Activated CD4-positive, alpha-beta T cell treated with anti-CD3 and anti-CD28 coated beads for 36 hours (primary cell): Measurements from ENCODE around the gene UNC93A. TPM values are rescaled to one million over a fixed set of nuclear protein-coding genes. Genes with fewer than 3 reads are reported as not detected.
"Not testable (repeated sequence)": the region's sequence is repeated elsewhere in the genome, so short reads cannot be mapped to it uniquely, and the experiment has no call there.

ENCODE experiments used
- ATAC-seq: fragments of 200-7000 bp; cut with Tn5 transposase; one replicate; pipeline ENCODE4 v1.10.0; 2021; ENCODE audit warnings: mild to moderate bottlenecking, moderate library complexity
- CTCF ChIA-PET: fragments of 350-600 bp; sonication (Branson Sonifier 250); formaldehyde crosslinking; loops from one replicate; lab custom pipeline; 2021; ENCODE audit warnings: antibody characterized with exemption; lab: Charles Lee
- POLR2A ChIA-PET: fragments of 350-600 bp; sonication (Branson Sonifier 250); formaldehyde crosslinking; loops from one replicate; lab custom pipeline; 2021; ENCODE audit warnings: antibody characterized with exemption, inconsistent platforms; lab: Charles Lee
- DNase-seq: peaks from one replicate; pipeline ENCODE4 v3.0.0-alpha.2; 2020
- H3K27ac Mint-ChIP-seq: one replicate; pipeline ENCODE4 v1.8.0; 2021; ENCODE audit warnings: mixed read lengths
- H3K27me3 Mint-ChIP-seq: one replicate; pipeline ENCODE4 v1.8.0; 2021; ENCODE audit warnings: mixed read lengths
- H3K36me3 Mint-ChIP-seq: one replicate; pipeline ENCODE4 v1.8.0; 2021; ENCODE audit warnings: low read depth, mixed read lengths
- H3K4me1 Mint-ChIP-seq: one replicate; pipeline ENCODE4 v1.8.0; 2021; ENCODE audit warnings: mixed read lengths
- H3K4me3 Mint-ChIP-seq: one replicate; pipeline ENCODE4 v1.8.0; 2021; ENCODE audit warnings: mild to moderate bottlenecking, moderate library complexity, mixed read lengths
- H3K9me3 Mint-ChIP-seq: one replicate; pipeline ENCODE4 v1.8.0; 2021; ENCODE audit warnings: low read depth, mixed read lengths
- intact Hi-C, 2 experiments: fragments of 100-400 bp; cut with DNase I in 1 of 2; cut with micrococcal nuclease in 1 of 2; formaldehyde crosslinking; loops; one replicate each; pipeline versions ENCODE4 v1.14.2 to v1.15.1; 2022 to 2024; cut with DNase I, micrococcal nuclease
- total RNA-seq, 2 experiments: library from RNA; stranded (reverse); gene quantifications; one replicate each; pipeline ENCODE4 v1.2.3, GENCODE V29; 2021

The UNC93A gene
- total RNA-seq, 2 experiments from 2014 or later, result not detected

DNA sequence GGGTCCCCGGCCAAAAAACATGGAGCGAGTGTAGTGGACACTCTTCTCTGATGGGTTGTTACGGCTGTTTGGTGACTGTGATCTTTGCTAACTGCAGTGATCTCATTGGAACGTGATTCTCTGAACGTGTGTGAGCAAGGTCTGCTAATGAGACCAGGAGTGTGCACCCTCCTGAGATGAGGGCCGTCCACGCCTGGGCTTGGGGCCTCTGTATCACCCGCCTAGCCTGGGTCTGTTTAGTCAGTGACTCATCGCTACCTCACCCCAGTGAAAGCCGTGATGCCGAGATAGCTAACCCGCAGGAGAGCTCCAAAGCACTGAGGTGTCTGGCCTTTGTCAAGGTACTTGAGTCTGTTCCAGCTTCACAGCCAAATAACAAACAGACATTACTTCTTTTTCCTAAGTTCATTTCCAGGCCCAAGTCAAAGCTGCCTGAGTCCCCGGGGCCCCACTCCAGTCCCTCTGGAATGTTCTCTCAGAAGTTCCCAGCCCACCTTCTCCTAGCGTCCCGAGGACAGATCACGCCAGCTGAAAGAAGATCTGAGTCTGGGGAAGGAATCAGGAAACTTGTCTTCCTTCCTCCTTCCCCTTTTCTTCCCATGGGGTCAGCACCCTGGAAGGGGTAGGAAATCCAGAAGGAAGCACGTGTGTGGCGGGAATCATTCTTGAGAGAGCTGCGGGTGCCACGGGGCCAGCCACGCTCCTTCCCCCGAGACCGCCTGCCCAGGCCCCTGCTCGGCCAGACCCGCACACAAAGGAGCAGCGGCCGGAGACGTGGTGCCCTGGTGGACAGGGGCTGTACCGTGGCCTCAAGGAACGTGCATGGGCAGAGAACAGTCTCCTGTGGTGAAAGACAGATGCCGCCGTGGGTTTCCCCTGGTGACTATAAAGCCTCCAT lies 29.0 kb downstream of the UNC93A start:
- POLR2A ChIA-PET, DNase-seq, ATAC-seq, H3K27ac Mint-ChIP-seq, CTCF ChIA-PET, H3K4me3 Mint-ChIP-seq, H3K4me1 Mint-ChIP-seq, intact Hi-C loops, H3K9me3 Mint-ChIP-seq, H3K36me3 Mint-ChIP-seq: not testable (repeated sequence)
- H3K27me3 Mint-ChIP-seq, result peaks cover 11% of the 10 kb centered on the region

DNA sequence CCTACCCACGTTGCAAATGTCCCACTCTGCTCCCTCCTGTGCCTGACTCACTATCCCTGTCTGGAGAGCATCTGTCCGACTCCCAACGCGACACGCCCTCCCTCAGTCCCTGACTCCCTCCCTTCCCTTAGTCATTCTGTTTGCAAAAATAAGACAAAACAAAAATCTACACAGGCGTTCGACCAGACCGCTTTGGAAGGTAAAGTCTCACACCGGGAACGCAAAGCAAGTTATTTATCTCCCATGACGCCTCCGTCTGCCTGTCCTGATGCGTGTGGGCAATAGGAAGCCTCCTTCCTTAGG lies 29.6 kb downstream of the UNC93A start:
- H3K36me3 Mint-ChIP-seq, intact Hi-C loops, CTCF ChIA-PET, POLR2A ChIA-PET, H3K9me3 Mint-ChIP-seq, H3K4me1 Mint-ChIP-seq, ATAC-seq, DNase-seq, H3K27ac Mint-ChIP-seq, H3K4me3 Mint-ChIP-seq: not testable (repeated sequence)
- H3K27me3 Mint-ChIP-seq, result peaks cover 11% of the 10 kb centered on the region

DNA sequence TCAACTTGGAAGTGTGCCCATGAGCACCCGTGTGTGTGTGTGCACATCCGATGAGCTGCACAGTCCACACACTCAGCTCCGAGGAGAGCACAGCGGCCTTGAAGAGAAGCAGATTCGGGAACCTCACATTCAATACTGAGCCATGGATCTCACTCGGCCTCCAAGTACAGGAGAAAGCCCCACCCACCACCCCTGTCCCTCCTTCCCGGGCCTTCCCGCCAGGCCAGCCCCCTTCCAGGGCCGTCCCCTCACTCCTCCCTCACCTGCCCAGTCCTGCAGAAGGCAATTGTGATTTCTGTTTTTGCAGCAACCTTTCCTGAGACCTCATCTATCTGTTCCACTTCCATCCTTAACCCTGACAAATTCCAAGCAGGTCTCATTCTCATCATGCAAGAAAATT lies 30.1 kb downstream of the UNC93A start:
- H3K4me1 Mint-ChIP-seq, CTCF ChIA-PET, ATAC-seq: not testable (repeated sequence)

DNA sequence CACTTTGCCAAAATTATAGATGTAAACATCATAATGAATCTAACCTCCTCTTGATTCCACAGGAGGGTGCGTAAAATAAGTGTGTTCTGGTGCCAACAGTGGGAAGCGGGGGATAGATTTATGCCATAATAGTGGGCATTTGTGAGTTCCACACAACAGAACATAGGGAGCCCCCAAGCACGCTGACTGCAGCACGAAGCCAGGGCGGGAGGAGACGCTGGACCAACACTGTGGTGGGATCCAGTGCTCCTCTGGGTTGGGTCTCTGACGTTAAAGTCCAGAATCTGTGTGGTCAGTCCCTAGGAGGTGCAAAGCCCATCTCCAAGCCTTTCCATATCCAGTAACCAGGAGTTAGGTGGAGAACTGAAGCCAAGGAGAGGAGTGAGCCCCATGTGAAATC lies 32.0 kb downstream of the UNC93A start:
- peaks cover 5% of the 10 kb centered on the region for H3K27me3 Mint-ChIP-seq
- H3K4me1 Mint-ChIP-seq, result no peaks in the 10 kb centered on the region
- ChIA-PET POLR2A (no interaction called here), CTCF (no interaction called here)
- no peak overlapping the region for H3K27ac Mint-ChIP-seq
- no peaks in the 10 kb centered on the region for H3K36me3 Mint-ChIP-seq
- ATAC-seq (no peak), DNase-seq (no peak)
- intact Hi-C loops, result no loop called here
- H3K9me3 Mint-ChIP-seq, result no peaks in the 10 kb centered on the region
- H3K4me3 Mint-ChIP-seq, result no peak overlapping the region

More for the DNA sequence above, 30.1 kb downstream of the UNC93A start:
- DNase-seq, H3K36me3 Mint-ChIP-seq, intact Hi-C loops, H3K27ac Mint-ChIP-seq, H3K9me3 Mint-ChIP-seq, H3K4me3 Mint-ChIP-seq, POLR2A ChIA-PET: not testable (repeated sequence)
- peaks cover 11% of the 10 kb centered on the region for H3K27me3 Mint-ChIP-seq

DNA sequence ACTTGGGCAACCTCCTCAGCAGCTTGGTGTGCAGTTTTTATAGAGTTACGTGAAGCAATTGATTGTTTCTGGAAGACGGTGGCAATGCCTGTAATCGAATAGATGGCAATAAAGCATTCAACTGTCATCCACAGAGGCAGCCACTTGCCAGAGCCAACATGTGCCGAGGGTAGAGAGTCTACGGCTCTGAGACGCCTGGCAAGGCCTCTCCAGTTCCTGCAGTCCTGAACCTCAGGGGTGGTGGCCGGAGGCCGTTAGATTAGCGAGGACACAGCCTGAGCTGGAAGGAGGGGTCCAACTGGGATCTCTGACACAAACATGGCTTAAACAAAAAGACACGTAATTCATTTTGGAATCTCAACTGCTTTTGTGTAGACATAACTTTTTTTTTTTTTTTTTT lies 33.0 kb downstream of the UNC93A start:
- intact Hi-C loops, result no loop called here

DNA sequence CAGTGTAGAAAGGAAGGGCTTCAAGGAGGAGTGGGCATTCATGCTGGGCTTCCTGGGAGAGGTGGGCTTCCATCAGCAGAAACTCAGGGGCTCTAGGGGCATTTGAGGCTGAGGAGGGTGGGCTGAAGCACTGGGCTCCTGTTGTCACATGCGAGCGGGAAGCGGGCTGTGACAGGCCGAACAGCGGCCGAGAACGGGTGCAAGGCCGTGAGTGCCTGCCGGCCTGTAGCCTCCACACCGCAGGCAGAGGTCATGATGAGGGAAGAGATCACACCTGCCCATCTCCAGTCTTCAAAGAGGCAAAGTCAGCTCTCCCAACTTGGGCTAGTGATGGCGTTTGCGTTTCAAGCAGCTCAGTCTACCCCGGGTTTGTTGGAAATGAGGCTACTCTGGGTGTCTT lies 34.7 kb downstream of the UNC93A start:
- Mint-ChIP-seq H3K36me3 (no peaks in the 10 kb centered on the region), H3K9me3 (no peaks in the 10 kb centered on the region), H3K27ac (no peak overlapping the region), H3K27me3 (peaks cover 5% of the 10 kb centered on the region), H3K4me3 (no peak overlapping the region), H3K4me1 (peaks cover 9% of the 10 kb centered on the region)
- ChIA-PET CTCF (no interaction called here), POLR2A (no interaction called here)
- DNase-seq (no peak), ATAC-seq (no peak)
- intact Hi-C loops, result no loop called here

More for the DNA sequence above, 33.0 kb downstream of the UNC93A start:
- no peaks in the 10 kb centered on the region for H3K36me3 Mint-ChIP-seq
- no peaks in the 10 kb centered on the region for H3K9me3 Mint-ChIP-seq
- H3K4me1 Mint-ChIP-seq, result peaks cover 7% of the 10 kb centered on the region
- POLR2A ChIA-PET, result no interaction called here
- DNase-seq (no peak), ATAC-seq (no peak)
- no peak overlapping the region for H3K4me3 Mint-ChIP-seq
- CTCF ChIA-PET, result no interaction called here
- no peak overlapping the region for H3K27ac Mint-ChIP-seq
- peaks cover 5% of the 10 kb centered on the region for H3K27me3 Mint-ChIP-seq

DNA sequence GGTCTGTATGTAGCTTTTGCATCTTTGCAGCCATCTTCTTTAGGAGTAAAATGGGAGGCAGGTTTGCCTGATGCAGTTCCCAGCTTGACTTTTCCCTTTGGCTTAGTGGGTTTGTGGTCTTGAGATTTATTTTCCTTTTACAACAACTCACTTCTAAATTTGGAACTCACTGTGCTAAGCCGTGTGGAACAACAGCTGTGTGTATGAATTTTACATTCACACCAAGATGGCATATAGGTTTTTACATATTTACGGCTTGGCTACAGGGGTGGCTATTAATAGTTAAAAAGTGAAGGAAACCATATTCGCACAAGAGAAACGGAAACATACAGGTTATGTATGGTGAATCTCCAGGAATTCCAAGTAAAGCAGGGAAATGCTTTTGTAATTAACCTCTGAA lies 36.3 kb downstream of the UNC93A start:
- POLR2A ChIA-PET, result no interaction called here

DNA sequence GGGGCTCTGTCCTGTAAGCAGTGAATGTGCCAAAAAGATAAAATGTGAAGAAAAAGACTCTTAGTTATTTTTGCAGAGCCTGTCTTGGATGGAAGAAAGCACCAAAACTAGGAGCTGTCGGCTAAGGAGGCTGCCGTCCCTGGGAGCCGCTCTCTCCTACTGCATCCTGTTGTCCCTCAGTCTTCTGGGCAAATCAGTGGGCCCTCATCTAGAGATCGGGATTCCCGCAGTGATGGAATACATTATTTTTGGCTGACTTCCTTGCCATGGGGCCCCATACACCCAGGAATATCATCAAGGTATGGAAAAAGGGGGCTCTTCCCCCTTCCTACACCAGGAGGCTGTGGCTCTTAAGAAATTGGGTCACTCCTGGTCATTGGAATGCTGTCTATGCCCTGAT lies 37.0 kb downstream of the UNC93A start:
- Mint-ChIP-seq H3K27me3 (peaks cover 12% of the 10 kb centered on the region), H3K27ac (no peak overlapping the region), H3K4me1 (peaks cover 9% of the 10 kb centered on the region), H3K36me3 (no peaks in the 10 kb centered on the region), H3K4me3 (no peak overlapping the region), H3K9me3 (no peaks in the 10 kb centered on the region)
- ChIA-PET CTCF (interaction anchor here (0.5 to 2.5 kb wide), 5 partner anchors 23 to 828 kb away, joined by 3 to 22 read pairs (median 4); no protein-coding TSS in a partner anchor), POLR2A (interaction anchor here (0.6 to 1.6 kb wide), 2 partner anchors 23 to 329 kb away, joined by 3 to 4 read pairs; partner anchors contain the start of gene CEP43)
- ATAC-seq (no peak), DNase-seq (no peak)
- intact Hi-C loops, result loop anchor here (2.0 kb wide), 1 partner anchor 23 kb away; no protein-coding TSS in a partner anchor

More for the DNA sequence above, 36.3 kb downstream of the UNC93A start:
- Mint-ChIP-seq H3K27ac (no peak overlapping the region), H3K4me1 (peaks cover 9% of the 10 kb centered on the region), H3K4me3 (no peak overlapping the region), H3K36me3 (no peaks in the 10 kb centered on the region), H3K9me3 (no peaks in the 10 kb centered on the region), H3K27me3 (peaks cover 12% of the 10 kb centered on the region)
- no peak for ATAC-seq
- intact Hi-C loops, result no loop called here
- CTCF ChIA-PET, result interaction anchor here (0.5 to 2.5 kb wide), 2 partner anchors 24 to 829 kb away, joined by 4 to 22 read pairs; no protein-coding TSS in a partner anchor
- DNase-seq, result no peak

DNA sequence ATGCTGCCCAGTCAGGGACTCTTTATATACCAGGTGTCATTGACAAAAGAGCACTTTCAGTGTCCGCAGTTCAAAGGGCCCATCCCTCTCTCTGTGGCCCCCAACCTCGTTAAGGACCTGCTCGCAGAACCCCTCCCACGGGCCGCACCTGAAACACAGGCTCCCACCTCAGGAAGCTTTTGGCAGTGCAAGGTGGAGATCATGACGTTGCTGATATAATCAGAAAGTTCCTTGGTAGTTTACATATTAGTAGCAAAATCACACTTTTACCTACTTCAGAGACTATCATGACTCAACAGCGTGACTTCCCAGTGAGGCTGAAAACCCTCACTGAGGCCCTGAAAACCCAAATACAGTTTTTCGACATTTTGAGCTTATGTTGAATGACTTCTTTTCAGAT lies 37.9 kb downstream of the UNC93A start:
- Mint-ChIP-seq H3K27ac (no peak overlapping the region), H3K4me3 (no peak overlapping the region), H3K27me3 (peaks cover 12% of the 10 kb centered on the region), H3K9me3 (no peaks in the 10 kb centered on the region), H3K4me1 (peaks cover 9% of the 10 kb centered on the region), H3K36me3 (no peaks in the 10 kb centered on the region)
- POLR2A ChIA-PET, result interaction anchor here (0.7 to 1.6 kb wide), 2 partner anchors 22 to 235 kb away, joined by 3 to 4 read pairs; no protein-coding TSS in a partner anchor
- CTCF ChIA-PET, result interaction anchor here (0.8 to 2.5 kb wide), 5 partner anchors 13 to 37 kb away, joined by 3 to 22 read pairs (median 4); no protein-coding TSS in a partner anchor
- intact Hi-C loops, result loop anchor here (2.0 kb wide), 1 partner anchor 22 kb away; no protein-coding TSS in a partner anchor
- ATAC-seq, result peak; percentile 97
- peak; percentile 55 for DNase-seq

DNA sequence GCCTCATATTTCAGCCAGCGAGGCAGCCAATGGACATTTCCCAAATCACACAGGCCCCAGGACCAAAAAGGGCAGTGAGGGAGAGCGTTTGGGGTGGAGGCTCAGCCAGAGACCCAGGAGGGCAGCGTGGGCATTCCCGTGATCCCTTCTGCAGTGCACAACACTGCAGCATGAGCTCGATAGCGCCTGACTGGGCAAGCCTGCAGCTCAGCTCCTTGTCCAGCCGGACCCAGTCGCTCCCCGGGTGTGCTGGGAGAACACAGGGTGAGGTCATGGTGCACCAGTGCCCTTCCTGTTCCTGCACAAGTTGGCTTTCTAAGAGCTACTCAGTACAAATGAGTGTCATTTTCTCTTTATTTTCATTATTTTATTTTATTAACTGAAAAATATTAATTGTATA lies 39.6 kb downstream of the UNC93A start:
- DNase-seq (no peak), ATAC-seq (no peak)
- ChIA-PET POLR2A (no interaction called here), CTCF (no interaction called here)
- Mint-ChIP-seq H3K4me1 (peaks cover 9% of the 10 kb centered on the region), H3K27me3 (peaks cover 12% of the 10 kb centered on the region), H3K27ac (no peak overlapping the region), H3K9me3 (no peaks in the 10 kb centered on the region), H3K36me3 (no peaks in the 10 kb centered on the region), H3K4me3 (no peak overlapping the region)
- intact Hi-C loops, result no loop called here

DNA sequence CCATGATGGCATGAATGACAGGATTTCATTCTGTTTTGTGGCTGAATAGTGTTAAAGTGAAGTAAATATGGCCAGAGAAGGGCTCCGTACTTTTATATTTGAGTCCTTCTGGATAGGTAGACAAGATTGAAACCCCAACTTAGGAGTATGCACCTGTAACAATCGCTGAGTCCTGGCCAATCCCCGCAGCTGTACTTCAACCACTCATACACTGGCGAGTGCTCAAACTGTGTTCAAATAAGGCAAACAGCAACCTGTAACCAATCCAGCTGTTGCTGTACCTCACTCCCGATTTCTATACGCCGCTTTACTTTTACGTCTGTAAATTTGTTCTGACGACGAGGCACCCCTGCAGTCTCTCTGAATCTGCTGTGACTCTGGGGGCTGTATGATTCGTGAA lies 40.5 kb downstream of the UNC93A start:
- DNase-seq, result no peak
- intact Hi-C loops, result no loop called here
- CTCF ChIA-PET, result no interaction called here
- H3K4me1 Mint-ChIP-seq, result peaks cover 9% of the 10 kb centered on the region
- no peak overlapping the region for H3K4me3 Mint-ChIP-seq
- no peak overlapping the region for H3K27ac Mint-ChIP-seq
- POLR2A ChIA-PET, result no interaction called here
- no peaks in the 10 kb centered on the region for H3K36me3 Mint-ChIP-seq
- peaks cover 12% of the 10 kb centered on the region for H3K27me3 Mint-ChIP-seq
- no peaks in the 10 kb centered on the region for H3K9me3 Mint-ChIP-seq
- ATAC-seq, result no peak
